Breast epithelium (tissue), 4 donors: ENCODE measurements around the gene INPP5E. TPM values are rescaled to one million over a fixed set of nuclear protein-coding genes. Genes with fewer than 3 reads are reported as not detected.

ENCODE experiments used
- DNase-seq, 2 donors: peaks; one replicate each; pipeline ENCODE4 v3.0.0-alpha.2; 2019; ENCODE audit warnings: low spot score in 2 of 2
- H3K27ac ChIP-seq, 2 donors: fragments of 200-600 bp; sonication (generic) in 1 of 2; one replicate each; pipeline ENCODE4 v1.5.1; 2016 to 2019; ENCODE audit warnings: mild to moderate bottlenecking in 1 of 2
- H3K27me3 ChIP-seq, 2 donors: fragments of 200-600 bp; sonication (generic) in 1 of 2; one replicate each; pipeline versions ENCODE4 v1.5.1 to v1.6.0; 2017 to 2019; ENCODE audit warnings: control low read depth in 1 of 2, mild to moderate bottlenecking in 1 of 2
- H3K36me3 ChIP-seq: fragments of 200-600 bp; one replicate; pipeline ENCODE4 v1.5.1; 2019
- H3K4me1 ChIP-seq, 2 donors: fragments of 200-600 bp; sonication (generic); one replicate each; pipeline ENCODE4 v1.5.1; 2016 to 2019; ENCODE audit warnings: control low read depth in 1 of 2
- H3K4me3 ChIP-seq, 3 donors: fragments of 200-600 bp; sonication (generic); 1 replicate in 2 of 3; 2 replicates in 1 of 3; pipeline ENCODE4 v1.5.1; 2016 to 2019; ENCODE audit warnings: mild to moderate bottlenecking in 3 of 3, moderate library complexity in 2 of 3
- H3K9me3 ChIP-seq, 2 donors: fragments of 200-600 bp; sonication (generic) in 1 of 2; one replicate each; pipeline ENCODE4 v1.5.1; 2016 to 2019; ENCODE audit warnings: control low read depth in 1 of 2
- CTCF ChIP-seq, 3 donors: fragments of 450-650 bp; IDR thresholded peaks; one replicate each; pipeline ENCODE4 v1.5.1; 2016 to 2017; ENCODE audit warnings: antibody characterized with exemption in 3 of 3, mild to moderate bottlenecking in 3 of 3, moderate library complexity in 3 of 3
- POLR2A ChIP-seq: fragments of 450-650 bp; IDR thresholded peaks from one replicate; pipeline ENCODE4 v1.6.1; 2016; ENCODE audit warnings: antibody characterized with exemption, mild to moderate bottlenecking, moderate library complexity
- POLR2AphosphoS5 ChIP-seq, 3 donors: sonication (generic); formaldehyde crosslinking; IDR thresholded peaks; one replicate each; pipeline ENCODE4 v1.6.1; 2017; ENCODE audit warnings: antibody characterized with exemption in 3 of 3
- intact Hi-C: fragments of 100-400 bp; cut with DNase I; formaldehyde crosslinking; loops from one replicate; pipeline ENCODE4 v1.15.1; 2023; ENCODE audit warnings: low total_unique reads
- total RNA-seq, 3 donors: library from RNA; depleted of rRNA; stranded (reverse); fragments of >200 nt; gene quantifications; one replicate each; pipeline ENCODE4 v1.1.0, GENCODE V29; 2016

The INPP5E gene
- total RNA-seq, 3 donors from 2014 or later: 6.2 to 8.5 (median 8.2) TPM

- no peaks in the 10 kb centered on the region for H3K9me3 ChIP-seq
- no peak for TF ChIP-seq POLR2AphosphoS5 (IDR thresholded peaks at IDR 0.05)
- no peak for TF ChIP-seq CTCF (IDR thresholded peaks at IDR 0.05)
- TF ChIP-seq POLR2A: no peak
- no peaks in the 10 kb centered on the region for H3K4me1 ChIP-seq
- no peak overlapping the region for H3K4me3 ChIP-seq
- no peak for DNase-seq
- peaks cover 5% of the 10 kb centered on the region for H3K36me3 ChIP-seq
- intact Hi-C loops: no loop called here
- H3K27me3 ChIP-seq: no peaks in the 10 kb centered on the region
- H3K27ac ChIP-seq: no peak overlapping the region
These were observed 33.2 kb upstream of the INPP5E start for GRCh38 chr9:136472640-136473353.

- peaks cover 5% of the 10 kb centered on the region for H3K36me3 ChIP-seq
These were observed 32.3 kb upstream of the INPP5E start for GRCh38 chr9:136471802-136472487.

GRCh38 chr9:136470792-136471469, 31.3 kb upstream of the INPP5E start:
- H3K36me3 ChIP-seq: peaks cover 6% of the 10 kb centered on the region
- H3K4me3 ChIP-seq: no peak overlapping the region
- no peaks in the 10 kb centered on the region for H3K27me3 ChIP-seq
- no peak for TF ChIP-seq POLR2AphosphoS5 (IDR thresholded peaks at IDR 0.05)
- no peak for TF ChIP-seq POLR2A
- H3K9me3 ChIP-seq: no peaks in the 10 kb centered on the region
- no peak for DNase-seq
- no peaks in the 10 kb centered on the region for H3K4me1 ChIP-seq
- no peak overlapping the region for H3K27ac ChIP-seq
- intact Hi-C loops: no loop called here

More at GRCh38 chr9:136471802-136472487, 32.3 kb upstream of the INPP5E start:
- H3K27ac ChIP-seq: no peak overlapping the region
- no peaks in the 10 kb centered on the region for H3K9me3 ChIP-seq
- no peak overlapping the region for H3K4me3 ChIP-seq
- no peaks in the 10 kb centered on the region for H3K4me1 ChIP-seq
- no peak for TF ChIP-seq CTCF (IDR thresholded peaks at IDR 0.05)
- no peaks in the 10 kb centered on the region for H3K27me3 ChIP-seq
- intact Hi-C loops: no loop called here
- no peak for DNase-seq

GRCh38 chr9:136470356-136470755, 30.7 kb upstream of the INPP5E start:
- DNase-seq: no peak
- peaks cover 12% of the 10 kb centered on the region for H3K36me3 ChIP-seq
- no peaks in the 10 kb centered on the region for H3K27me3 ChIP-seq
- no peaks in the 10 kb centered on the region for H3K4me1 ChIP-seq
- no peaks in the 10 kb centered on the region for H3K9me3 ChIP-seq
- intact Hi-C loops: no loop called here
- no peak for TF ChIP-seq POLR2AphosphoS5 (IDR thresholded peaks at IDR 0.05)
- no peak overlapping the region for H3K27ac ChIP-seq
- H3K4me3 ChIP-seq: no peak overlapping the region

- intact Hi-C loops: no loop called here
- H3K36me3 ChIP-seq: peaks cover 20% of the 10 kb centered on the region
- TF ChIP-seq CTCF (IDR thresholded peaks at IDR 0.05) (no peak), POLR2A (no peak), POLR2AphosphoS5 (IDR thresholded peaks at IDR 0.05) (no peak)
These were observed 28.1 kb upstream of the INPP5E start for GRCh38 chr9:136467766-136468165.

GRCh38 chr9:136466155-136466541, 26.5 kb upstream of the INPP5E start:
- no peak for DNase-seq
- no peak for TF ChIP-seq CTCF (IDR thresholded peaks at IDR 0.05)
- TF ChIP-seq POLR2AphosphoS5 (IDR thresholded peaks at IDR 0.05): no peak
- TF ChIP-seq POLR2A: no peak
- Histone ChIP-seq H3K27ac (no peak overlapping the region), H3K4me3 (no peak overlapping the region), H3K36me3 (peaks cover 20% of the 10 kb centered on the region), H3K4me1 (no peaks in the 10 kb centered on the region), H3K9me3 (no peaks in the 10 kb centered on the region), H3K27me3 (no peaks in the 10 kb centered on the region)
- intact Hi-C loops: no loop called here

More at GRCh38 chr9:136467766-136468165, 28.1 kb upstream of the INPP5E start:
- Histone ChIP-seq H3K27me3 (no peaks in the 10 kb centered on the region), H3K4me1 (no peaks in the 10 kb centered on the region), H3K9me3 (no peaks in the 10 kb centered on the region), H3K27ac (no peak overlapping the region), H3K4me3 (no peak overlapping the region)
- DNase-seq: no peak
